Measurements from ENCODE around the gene DYNLT1. TPM values are rescaled to one million over a fixed set of nuclear protein-coding genes. Genes with fewer than 3 reads are reported as not detected.

Gene DYNLT1
- total and polyA plus RNA-seq, 10 of the 15 experiments (the other 5 are each of a cell fraction or from before 2014, with no cell fraction given), result 33.6 to 298 (median 89.2) TPM

GRCh38 chr6:158630938-158631616 is 13.5 kb downstream of the DYNLT1 start:
- H3K9ac ChIP-seq (ENCODE audit: control insufficient read depth, insufficient read depth, low read length), result no peak overlapping the region
- no peaks in the 10 kb centered on the region for H3K4me1 ChIP-seq (ENCODE audit: control insufficient read depth, insufficient read depth, low read length)
- ChIA-PET SMC1A (ENCODE audit: uncharacterized antibody, unreplicated experiment) (interaction anchor here (1.9 to 3.4 kb wide), 2 partner anchors 19 to 60 kb away, joined by 5 to 12 read pairs; partner anchors contain the start of gene SYTL3), RAD21 (ENCODE audit: unreplicated experiment) (interaction anchor here (0.7 kb wide), 1 partner anchor 85 kb away, joined by 3 read pairs; no protein-coding TSS in a partner anchor), CTCF (interaction anchor here (1.0 to 3.0 kb wide), 3 partner anchors 22 to 60 kb away, joined by 3 to 18 read pairs (median 3); no protein-coding TSS in a partner anchor), POLR2A (no interaction called here)
- no peaks in the 10 kb centered on the region for H3K79me2 ChIP-seq (ENCODE audit: control insufficient read depth, insufficient read depth, low read length)
- H3K9me3 ChIP-seq (replicated peaks; ENCODE audit: control insufficient read depth, insufficient read depth, low read length), result no peaks in the 10 kb centered on the region; the same call in 2 of the 3 replicates
- intact Hi-C loops (cut with micrococcal nuclease; ENCODE audit: unreplicated experiment) (no loop called here), in situ Hi-C loops (cut with MboI) (no loop called here)
- no peak overlapping the region for H3K4me2 ChIP-seq (ENCODE audit: control insufficient read depth, insufficient read depth)
- H3K27ac ChIP-seq (ENCODE audit: control insufficient read depth, insufficient read depth), result no peak overlapping the region
- WGBS (ENCODE audit: insufficient coverage, insufficient replicate concordance, low lambda C conversion rate, missing lambda C conversion rate), result 86% methylated on average over 19 of the region's 19 CpGs
- peaks cover 14 to 21% of the 10 kb centered on the region in 2 experiments for H3K36me3 ChIP-seq (ENCODE audit: control insufficient read depth in 2 of 2, insufficient read depth in 2 of 2, low read length in 1 of 2)
- DNase-seq (ENCODE audit: low read depth, low spot score) (no peak), ATAC-seq (no peak), FAIRE-seq (no peak)
- H2AFZ ChIP-seq (ENCODE audit: control insufficient read depth, low read depth, low read length), result no peak overlapping the region
- H3K4me3 ChIP-seq, result no peak overlapping the region
- TF ChIP-seq ZNF687 (IDR thresholded peaks at IDR 0.05) (no peak), PRDM15 (CRISPR knock-in tag; IDR thresholded peaks at IDR 0.05) (no peak), CBX5 (IDR thresholded peaks at IDR 0.05; ENCODE audit: low read depth) (no peak), SIX5 (IDR thresholded peaks at IDR 0.05; ENCODE audit: low read depth, low read length, severe bottlenecking) (no peak)
- BruUV-seq (replicated peaks), result no TSS peak
- H3K27me3 ChIP-seq (replicated peaks in 1 of 2; ENCODE audit: control insufficient read depth in 2 of 2, insufficient read depth in 2 of 2, low read length in 1 of 2), result no peaks in the 10 kb centered on the region
- H4K20me1 ChIP-seq (ENCODE audit: control insufficient read depth, insufficient read depth), result no peaks in the 10 kb centered on the region

Measured in GM12878 (cell line).